ENCODE measurements around the gene GALNT18. TPM values are rescaled to one million over a fixed set of nuclear protein-coding genes. Genes with fewer than 3 reads are reported as not detected.

GALNT18 gene
- total and polyA plus RNA-seq, 2 of the 4 experiments (the other 2 are of a cell fraction): 9.5 to 11.3 TPM

- no peak overlapping the region for H2BK120ac ChIP-seq (ENCODE audit: low read depth, low read length)
- no peaks in the 10 kb centered on the region for H3K79me1 ChIP-seq (ENCODE audit: low read depth in 1 of 2, low read length in 2 of 2)
- CTCF ChIA-PET: no interaction called here
- H3K4me1 ChIP-seq (ENCODE audit: control insufficient read depth, insufficient read depth, low read length): no peaks in the 10 kb centered on the region
- H3K9ac ChIP-seq (ENCODE audit: low read depth, low read length): no peak overlapping the region
- H3K14ac ChIP-seq (replicated peaks; ENCODE audit: low read depth, low read length): no peak overlapping the region
- H3K23ac ChIP-seq (ENCODE audit: low read depth, low read length): no peak overlapping the region
- POLR2A ChIA-PET (ENCODE audit: unreplicated experiment): no interaction called here
- no TSS peak for BruUV-seq (replicated peaks)
- H3K4me2 ChIP-seq (ENCODE audit: low read depth, low read length): no peak overlapping the region
- no peak for ATAC-seq (ENCODE audit: low read depth)
- intact Hi-C loops (cut with micrococcal nuclease): no loop called here
- in situ Hi-C loops (cut with MboI; ENCODE audit: low sequenced_read_pairs): no loop called here
- H2AK5ac ChIP-seq (ENCODE audit: low read depth, low read length): no peak overlapping the region
- no peak overlapping the region for H3K18ac ChIP-seq (ENCODE audit: low read depth, low read length)
- H3K56ac ChIP-seq (ENCODE audit: extremely low read depth, insufficient read depth, low read length): no peak overlapping the region
- no peaks in the 10 kb centered on the region for H3K36me3 ChIP-seq (ENCODE audit: control insufficient read depth, insufficient read depth, low read length)
- H3K27ac ChIP-seq (ENCODE audit: insufficient read depth, low read length): no peak overlapping the region
- peaks cover 13% of the 10 kb centered on the region for H3K27me3 ChIP-seq (ENCODE audit: control insufficient read depth, insufficient read depth, low read length)
- H2BK5ac ChIP-seq (ENCODE audit: low read depth, low read length, poor library complexity, severe bottlenecking): no peak overlapping the region
- dilution Hi-C loops (cut with HindIII; ENCODE audit: low sequenced_read_pairs, unreplicated experiment): no loop called here
- no CpG with 5 or more reads among the region's 2 CpGs for WGBS, 2 experiments (ENCODE audit: extremely low coverage in 2 of 2, insufficient read length in 1 of 2)
- DNase-seq: no peak
- H4K91ac ChIP-seq (ENCODE audit: insufficient read depth, low read depth, low read length): no peak overlapping the region
- no peak overlapping the region for H3K4me3 ChIP-seq (ENCODE audit: insufficient read depth, low read depth, low read length)
- no peak overlapping the region for H2AK9ac ChIP-seq (replicated peaks; ENCODE audit: low read depth, low read length, poor library complexity)
- no peak overlapping the region for H4K8ac ChIP-seq (ENCODE audit: low read depth in 2 of 2, low read length in 2 of 2)
- H2BK15ac ChIP-seq (ENCODE audit: low read depth, low read length): no peak overlapping the region; the same call in 2 of the 3 replicates
- no peak overlapping the region for H2AFZ ChIP-seq (replicated peaks; ENCODE audit: low read length, poor library complexity)
- H3K9me3 ChIP-seq (ENCODE audit: control insufficient read depth, insufficient read depth, low read length): no peaks in the 10 kb centered on the region
- no peaks in the 10 kb centered on the region; the same call in 1 of the 2 replicates for H3K9me1 ChIP-seq (ENCODE audit: insufficient read depth, low read length)
- no peak for TF ChIP-seq SMC3 (IDR thresholded peaks at IDR 0.05; ENCODE audit: low read depth, low read length)
- no peak overlapping the region for H2BK20ac ChIP-seq (ENCODE audit: low read depth, low read length)
- no peak overlapping the region for H3K4ac ChIP-seq (ENCODE audit: low read depth, low read length)
- no peak overlapping the region for H4K5ac ChIP-seq (ENCODE audit: low read depth, low read length)
- no peaks in the 10 kb centered on the region for H4K20me1 ChIP-seq (ENCODE audit: insufficient read depth, low read length)
These were observed 377.2 kb downstream of the GALNT18 start for GRCh38 chr11:11244470-11245080.

Data from IMR-90 (cell line).